GM23338 (cell line): ENCODE data around the gene TBC1D5. TPM values are rescaled to one million over a fixed set of nuclear protein-coding genes. Genes with fewer than 3 reads are reported as not detected.

Experiments used
- ATAC-seq: fragments of 200-7000 bp; cut with Tn5 transposase; 3 replicates; pipeline ENCODE4 v1.9.1; 2020
- DNase-seq: peaks from one replicate; pipeline ENCODE4 v3.0.0-alpha.2; 2015; ENCODE audit warnings: low spot score
- H2AFZ ChIP-seq: fragments of 200-600 bp; sonication (generic); 2 replicates; pipeline ENCODE4 v1.8.0; 2016; ENCODE audit warnings: antibody characterized with exemption, mild to moderate bottlenecking, moderate library complexity
- H3F3A ChIP-seq: fragments of 200-600 bp; sonication (generic); replicated peaks from 2 replicates; pipeline ENCODE4 v1.8.0; 2017; ENCODE audit warnings: antibody characterized with exemption, mixed run types, low read depth
- H3K27ac ChIP-seq: fragments of 200-600 bp; sonication (generic); 2 replicates; pipeline ENCODE4 v1.6.1; 2016; ENCODE audit warnings: low read depth
- H3K27me3 ChIP-seq: fragments of 200-600 bp; sonication (generic); 2 replicates; pipeline ENCODE4 v1.8.0; 2016; ENCODE audit warnings: mild to moderate bottlenecking, mixed run types, moderate library complexity; ENCODE audit not compliant: insufficient read depth
- H3K36me3 ChIP-seq: fragments of 200-600 bp; sonication (generic); 2 replicates; pipeline ENCODE4 v1.8.0; 2016; ENCODE audit warnings: mild to moderate bottlenecking; ENCODE audit not compliant: insufficient read depth
- H3K4me1 ChIP-seq: fragments of 200-600 bp; sonication (generic); 2 replicates; pipeline ENCODE4 v1.8.0; 2016; ENCODE audit warnings: mild to moderate bottlenecking, moderate library complexity; ENCODE audit not compliant: insufficient read depth
- H3K4me2 ChIP-seq: fragments of 200-600 bp; sonication (generic); 2 replicates; pipeline ENCODE4 v1.7.1; 2017; ENCODE audit warnings: mixed run types
- H3K4me3 ChIP-seq: fragments of 200-600 bp; sonication (generic); 2 replicates; pipeline ENCODE4 v1.6.1; 2016; ENCODE audit warnings: mixed run types
- H3K79me2 ChIP-seq: fragments of 200-600 bp; sonication (generic); replicated peaks from 2 replicates; pipeline ENCODE4 v1.8.0; 2017; ENCODE audit warnings: mild to moderate bottlenecking; ENCODE audit not compliant: insufficient read depth
- H3K9me2 ChIP-seq: fragments of 200-600 bp; sonication (generic); 2 replicates; pipeline ENCODE4 v1.8.0; 2017; ENCODE audit not compliant: insufficient read depth
- H4K20me1 ChIP-seq: fragments of 200-600 bp; sonication (generic); replicated peaks from 2 replicates; pipeline ENCODE4 v1.8.0; 2017; ENCODE audit warnings: mild to moderate bottlenecking; ENCODE audit not compliant: insufficient read depth
- H3K27ac Mint-ChIP-seq: 2 replicates; pipeline ENCODE4 v1.8.0; 2020; ENCODE audit warnings: inconsistent platforms, mild to moderate bottlenecking, moderate library complexity, mixed read lengths
- H3K27me3 Mint-ChIP-seq: 3 replicates; pipeline ENCODE4 v1.8.0; 2022; ENCODE audit warnings: low read depth, mild to moderate bottlenecking, moderate library complexity, mixed read lengths, inconsistent platforms; ENCODE audit not compliant: insufficient read depth, poor library complexity
- H3K36me3 Mint-ChIP-seq: 3 replicates; pipeline ENCODE4 v1.8.0; 2021; ENCODE audit warnings: low read depth, mild to moderate bottlenecking, inconsistent platforms, moderate library complexity, mixed read lengths
- H3K4me1 Mint-ChIP-seq: 3 replicates; pipeline ENCODE4 v1.8.0; 2020; ENCODE audit warnings: mild to moderate bottlenecking, inconsistent platforms, mixed read lengths
- H3K4me3 Mint-ChIP-seq: 3 replicates; pipeline ENCODE4 v1.8.0; 2021; ENCODE audit warnings: moderate library complexity, mild to moderate bottlenecking, inconsistent platforms, mixed read lengths
- H3K9me3 Mint-ChIP-seq: 3 replicates; pipeline ENCODE4 v1.8.0; 2020; ENCODE audit warnings: moderate library complexity, mild to moderate bottlenecking, inconsistent platforms, mixed read lengths
- CREB1 ChIP-seq: fragments of 250-450 bp; sonication (Bioruptor Pico); IDR thresholded peaks from 2 replicates; pipeline ENCODE4 v1.5.0; 2020; ENCODE audit warnings: low read depth, mild to moderate bottlenecking, moderate library complexity
- ETS1 ChIP-seq: IDR thresholded peaks from 2 replicates; pipeline ENCODE4 v1.6.1; 2016; ENCODE audit warnings: antibody characterized with exemption
- EZH2 ChIP-seq: fragments of 200-600 bp; sonication (generic); IDR thresholded peaks from one replicate; pipeline ENCODE4 v1.8.0; 2017; ENCODE audit warnings: antibody characterized with exemption, mild to moderate bottlenecking, low read depth; ENCODE audit not compliant: unreplicated experiment
- EZH2phosphoT487 ChIP-seq: fragments of 200-600 bp; sonication (generic); IDR thresholded peaks from one replicate; pipeline ENCODE4 v1.8.1; 2018; ENCODE audit warnings: antibody characterized with exemption; ENCODE audit not compliant: unreplicated experiment
- JUNB ChIP-seq: IDR thresholded peaks from one replicate; pipeline ENCODE4 v1.6.1; 2016; ENCODE audit warnings: antibody characterized with exemption; ENCODE audit not compliant: unreplicated experiment
- NANOG ChIP-seq: IDR thresholded peaks from 2 replicates; pipeline ENCODE4 v1.6.1; 2016; ENCODE audit warnings: antibody characterized with exemption, borderline replicate concordance
- POLR2AphosphoS5 ChIP-seq: IDR thresholded peaks from 2 replicates; pipeline ENCODE4 v1.6.1; 2016; ENCODE audit warnings: antibody characterized with exemption, low read depth
- STAT1 ChIP-seq: IDR thresholded peaks from one replicate; pipeline ENCODE4 v1.6.1; 2016; ENCODE audit warnings: antibody characterized with exemption; ENCODE audit not compliant: unreplicated experiment
- ZNF114 ChIP-seq: fragments of 250-450 bp; sonication (Bioruptor Pico); IDR thresholded peaks from 2 replicates; pipeline ENCODE4 v1.5.0; 2020; ENCODE audit warnings: mild to moderate bottlenecking, moderate library complexity
- ZNF331 ChIP-seq: fragments of 250-450 bp; sonication (Bioruptor Pico); IDR thresholded peaks from 2 replicates; pipeline ENCODE4 v1.5.0; 2020; ENCODE audit warnings: low read depth, mild to moderate bottlenecking, moderate library complexity
- ZNF462 ChIP-seq: fragments of 250-450 bp; sonication (Bioruptor Pico); IDR thresholded peaks from 2 replicates; pipeline ENCODE4 v1.5.0; 2020; ENCODE audit warnings: mild to moderate bottlenecking, moderate library complexity
- polyA plus RNA-seq: library from polyadenylated mRNA; unstranded; fragments of >200 nt; fragmentation: Nextera tagmentation; extraction: Ambion mirVana; gene quantifications from 2 replicates; pipeline ENCODE4 v1.2.1, GENCODE V29; 2016
- total RNA-seq: library from RNA; depleted of rRNA; stranded (reverse); fragments of >200 nt; shearing (Covaris generic); gene quantifications from 2 replicates; pipeline ENCODE4 v1.2.3, GENCODE V29; 2014
- TF ChIP-seq, protein P1 (sequence below): IDR thresholded peaks from one replicate; pipeline ENCODE4 v1.6.1; 2018; ENCODE audit warnings: antibody characterized with exemption; ENCODE audit not compliant: unreplicated experiment
- TF ChIP-seq, protein P2 (sequence below), 2 experiments: fragments of 200-600 bp in 1 of 2; sonication (generic) in 1 of 2; conservative IDR thresholded peaks; 2 replicates each; pipeline versions ENCODE4 v1.5.1 to v1.6.1; 2016 to 2017; ENCODE audit warnings: antibody characterized with exemption in 2 of 2, low read depth in 2 of 2, mild to moderate bottlenecking in 2 of 2, moderate library complexity in 1 of 2

Gene TBC1D5
- total and polyA plus RNA-seq, 2 experiments from 2014 or later, result 21.8 to 48.1 TPM

- Mint-ChIP-seq H3K4me1 (no peaks in the 10 kb centered on the region; the same call in 2 of the 3 replicates), H3K27ac (no peak overlapping the region), H3K27me3 (peaks cover 6% of the 10 kb centered on the region), H3K4me3 (no peak overlapping the region), H3K36me3 (peaks cover 21% of the 10 kb centered on the region), H3K9me3 (no peaks in the 10 kb centered on the region)
- Histone ChIP-seq H4K20me1 (no peaks in the 10 kb centered on the region), H3K27me3 (no peaks in the 10 kb centered on the region), H2AFZ (no peak overlapping the region), H3K79me2 (no peaks in the 10 kb centered on the region), H3K4me3 (no peak overlapping the region), H3K4me2 (no peak overlapping the region), H3K27ac (no peak overlapping the region), H3F3A (no peaks in the 10 kb centered on the region), H3K36me3 (no peaks in the 10 kb centered on the region), H3K4me1 (no peaks in the 10 kb centered on the region), H3K9me2 (no peaks in the 10 kb centered on the region)
- ATAC-seq, result no peak
- no peak for DNase-seq
- TF ChIP-seq JUNB (no peak), CREB1 (CRISPR knock-in tag) (no peak), POLR2AphosphoS5 (no peak), ZNF462 (CRISPR knock-in tag) (no peak), EZH2 (no peak), EZH2phosphoT487 (no peak), STAT1 (no peak), NANOG (no peak), ETS1 (no peak), ZNF114 (CRISPR knock-in tag) (no peak), ZNF331 (CRISPR knock-in tag) (no peak)
- TF ChIP-seq, protein P1, sequence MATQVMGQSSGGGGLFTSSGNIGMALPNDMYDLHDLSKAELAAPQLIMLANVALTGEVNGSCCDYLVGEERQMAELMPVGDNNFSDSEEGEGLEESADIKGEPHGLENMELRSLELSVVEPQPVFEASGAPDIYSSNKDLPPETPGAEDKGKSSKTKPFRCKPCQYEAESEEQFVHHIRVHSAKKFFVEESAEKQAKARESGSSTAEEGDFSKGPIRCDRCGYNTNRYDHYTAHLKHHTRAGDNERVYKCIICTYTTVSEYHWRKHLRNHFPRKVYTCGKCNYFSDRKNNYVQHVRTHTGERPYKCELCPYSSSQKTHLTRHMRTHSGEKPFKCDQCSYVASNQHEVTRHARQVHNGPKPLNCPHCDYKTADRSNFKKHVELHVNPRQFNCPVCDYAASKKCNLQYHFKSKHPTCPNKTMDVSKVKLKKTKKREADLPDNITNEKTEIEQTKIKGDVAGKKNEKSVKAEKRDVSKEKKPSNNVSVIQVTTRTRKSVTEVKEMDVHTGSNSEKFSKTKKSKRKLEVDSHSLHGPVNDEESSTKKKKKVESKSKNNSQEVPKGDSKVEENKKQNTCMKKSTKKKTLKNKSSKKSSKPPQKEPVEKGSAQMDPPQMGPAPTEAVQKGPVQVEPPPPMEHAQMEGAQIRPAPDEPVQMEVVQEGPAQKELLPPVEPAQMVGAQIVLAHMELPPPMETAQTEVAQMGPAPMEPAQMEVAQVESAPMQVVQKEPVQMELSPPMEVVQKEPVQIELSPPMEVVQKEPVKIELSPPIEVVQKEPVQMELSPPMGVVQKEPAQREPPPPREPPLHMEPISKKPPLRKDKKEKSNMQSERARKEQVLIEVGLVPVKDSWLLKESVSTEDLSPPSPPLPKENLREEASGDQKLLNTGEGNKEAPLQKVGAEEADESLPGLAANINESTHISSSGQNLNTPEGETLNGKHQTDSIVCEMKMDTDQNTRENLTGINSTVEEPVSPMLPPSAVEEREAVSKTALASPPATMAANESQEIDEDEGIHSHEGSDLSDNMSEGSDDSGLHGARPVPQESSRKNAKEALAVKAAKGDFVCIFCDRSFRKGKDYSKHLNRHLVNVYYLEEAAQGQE, result no peak
- TF ChIP-seq, protein P2, sequence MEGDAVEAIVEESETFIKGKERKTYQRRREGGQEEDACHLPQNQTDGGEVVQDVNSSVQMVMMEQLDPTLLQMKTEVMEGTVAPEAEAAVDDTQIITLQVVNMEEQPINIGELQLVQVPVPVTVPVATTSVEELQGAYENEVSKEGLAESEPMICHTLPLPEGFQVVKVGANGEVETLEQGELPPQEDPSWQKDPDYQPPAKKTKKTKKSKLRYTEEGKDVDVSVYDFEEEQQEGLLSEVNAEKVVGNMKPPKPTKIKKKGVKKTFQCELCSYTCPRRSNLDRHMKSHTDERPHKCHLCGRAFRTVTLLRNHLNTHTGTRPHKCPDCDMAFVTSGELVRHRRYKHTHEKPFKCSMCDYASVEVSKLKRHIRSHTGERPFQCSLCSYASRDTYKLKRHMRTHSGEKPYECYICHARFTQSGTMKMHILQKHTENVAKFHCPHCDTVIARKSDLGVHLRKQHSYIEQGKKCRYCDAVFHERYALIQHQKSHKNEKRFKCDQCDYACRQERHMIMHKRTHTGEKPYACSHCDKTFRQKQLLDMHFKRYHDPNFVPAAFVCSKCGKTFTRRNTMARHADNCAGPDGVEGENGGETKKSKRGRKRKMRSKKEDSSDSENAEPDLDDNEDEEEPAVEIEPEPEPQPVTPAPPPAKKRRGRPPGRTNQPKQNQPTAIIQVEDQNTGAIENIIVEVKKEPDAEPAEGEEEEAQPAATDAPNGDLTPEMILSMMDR (conservative IDR thresholded peaks at IDR 0.05; ENCODE audit: low read depth in 2 of 2), result no peak
Measured at GRCh38 chr3:17156864-17157263, 585.6 kb downstream of the TBC1D5 start.
